ENCODE measurements around the gene IFI27L1. TPM values are rescaled to one million over a fixed set of nuclear protein-coding genes. Genes with fewer than 3 reads are reported as not detected.

Gene IFI27L1
- total and polyA plus RNA-seq, 5 experiments from 2014 or later, result 4.3 to 8.4 (median 6.9) TPM

GRCh38 chr14:94113073-94113472 lies 32.0 kb downstream of the IFI27L1 start:
- no peak for ATAC-seq
- Mint-ChIP-seq H3K27ac (no peak overlapping the region), H3K36me3 (no peaks in the 10 kb centered on the region), H3K9me3 (no peaks in the 10 kb centered on the region), H3K27me3 (peaks cover 11 to 48% (median 23%) of the 10 kb centered on the region in 5 donors), H3K4me3 (no peak overlapping the region), H3K4me1 (peaks cover 0 to 1% (median 0%) of the 10 kb centered on the region in 4 donors)
- no peak for DNase-seq
- POLR2A ChIA-PET, result no interaction called here

- H3K4me3 Mint-ChIP-seq, result no peak overlapping the region
Observed at GRCh38 chr14:94113490-94113889, 32.4 kb downstream of the IFI27L1 start.

DNA sequence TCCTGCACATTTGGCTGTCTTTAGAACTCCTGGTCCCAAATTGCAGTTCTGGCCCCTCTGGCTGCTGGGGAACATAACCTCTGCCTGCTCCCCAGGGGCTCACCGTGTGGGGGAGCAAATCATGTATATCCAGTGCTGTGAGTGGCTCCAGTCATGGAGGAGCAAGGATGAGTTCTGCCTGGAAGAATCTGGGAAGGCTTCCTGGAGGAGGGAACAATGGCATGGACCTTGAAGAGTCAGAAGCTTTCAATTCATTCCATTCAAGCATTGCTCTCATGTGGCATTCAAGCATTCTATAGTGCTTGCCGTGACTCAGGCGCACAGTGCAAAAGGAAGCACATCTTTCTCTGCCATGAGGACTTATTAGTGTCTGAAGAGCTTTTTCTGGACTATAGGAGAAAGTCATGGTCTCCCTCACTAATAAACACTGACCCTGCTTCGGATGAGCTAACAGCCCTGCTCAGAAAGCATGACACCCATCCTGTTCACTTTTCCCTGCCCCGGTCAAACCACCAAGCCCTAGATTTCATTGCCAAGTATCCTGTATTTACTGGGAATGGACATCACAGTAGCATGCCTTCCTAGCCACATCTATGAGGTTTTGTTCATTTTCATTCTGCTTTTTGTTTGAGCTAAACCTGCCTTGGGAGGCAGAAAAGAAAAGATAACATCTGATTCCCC lies 32.9 kb downstream of the IFI27L1 start:
- DNase-seq (no peak), ATAC-seq (no peak)
- POLR2A ChIA-PET, result no interaction called here
- peaks cover 0 to 3% (median 0%) of the 10 kb centered on the region in 9 donors for H3K9me3 Mint-ChIP-seq
- no peak overlapping the region for H3K27ac Mint-ChIP-seq
- no peak overlapping the region for H3K4me3 Mint-ChIP-seq
- no peaks in the 10 kb centered on the region for H3K36me3 Mint-ChIP-seq
- peaks cover 0 to 1% (median 0%) of the 10 kb centered on the region in 4 donors for H3K4me1 Mint-ChIP-seq
- peaks cover 11 to 51% (median 23%) of the 10 kb centered on the region in 5 donors for H3K27me3 Mint-ChIP-seq

More at GRCh38 chr14:94113490-94113889, 32.4 kb downstream of the IFI27L1 start:
- H3K36me3 Mint-ChIP-seq, result no peaks in the 10 kb centered on the region
- DNase-seq (no peak), ATAC-seq (no peak)
- H3K9me3 Mint-ChIP-seq, result peaks cover 0 to under 1% (median 0%) of the 10 kb centered on the region in 9 donors
- H3K27me3 Mint-ChIP-seq, result peaks cover 11 to 51% (median 23%) of the 10 kb centered on the region in 5 donors
- no peak overlapping the region for H3K27ac Mint-ChIP-seq
- H3K4me1 Mint-ChIP-seq, result peaks cover 0 to 1% (median 0%) of the 10 kb centered on the region in 4 donors
- POLR2A ChIA-PET, result no interaction called here

- H3K4me1 Mint-ChIP-seq, result peaks cover 0 to 1% (median 0%) of the 10 kb centered on the region in 4 donors
- no peak for ATAC-seq
- POLR2A ChIA-PET, result no interaction called here
Observed at GRCh38 chr14:94114589-94115057, 33.5 kb downstream of the IFI27L1 start.

GRCh38 chr14:94115058-94115591 lies 34.0 kb downstream of the IFI27L1 start:
- Mint-ChIP-seq H3K4me1 (peaks cover 0 to 1% (median 0%) of the 10 kb centered on the region in 4 donors), H3K4me3 (no peak overlapping the region), H3K27me3 (peaks cover 11 to 51% (median 23%) of the 10 kb centered on the region in 5 donors), H3K9me3 (peaks cover 0 to 11% (median 6%) of the 10 kb centered on the region in 9 donors), H3K36me3 (peaks cover 0 to 8% (median 0%) of the 10 kb centered on the region in 3 donors), H3K27ac (peak overlapping the region in 2 of 10 donors; percentile 25 to 34)
- DNase-seq (no peak), ATAC-seq (no peak)
- POLR2A ChIA-PET, result no interaction called here

More at GRCh38 chr14:94114589-94115057, 33.5 kb downstream of the IFI27L1 start:
- Mint-ChIP-seq H3K4me3 (no peak overlapping the region), H3K27me3 (peaks cover 11 to 51% (median 23%) of the 10 kb centered on the region in 5 donors), H3K36me3 (peaks cover 0 to 3% (median 0%) of the 10 kb centered on the region in 3 donors), H3K27ac (peak overlapping the region in 2 of 10 donors; percentile 6 to 25), H3K9me3 (peaks cover 0 to 6% (median 3%) of the 10 kb centered on the region in 9 donors)
- no peak for DNase-seq

DNA sequence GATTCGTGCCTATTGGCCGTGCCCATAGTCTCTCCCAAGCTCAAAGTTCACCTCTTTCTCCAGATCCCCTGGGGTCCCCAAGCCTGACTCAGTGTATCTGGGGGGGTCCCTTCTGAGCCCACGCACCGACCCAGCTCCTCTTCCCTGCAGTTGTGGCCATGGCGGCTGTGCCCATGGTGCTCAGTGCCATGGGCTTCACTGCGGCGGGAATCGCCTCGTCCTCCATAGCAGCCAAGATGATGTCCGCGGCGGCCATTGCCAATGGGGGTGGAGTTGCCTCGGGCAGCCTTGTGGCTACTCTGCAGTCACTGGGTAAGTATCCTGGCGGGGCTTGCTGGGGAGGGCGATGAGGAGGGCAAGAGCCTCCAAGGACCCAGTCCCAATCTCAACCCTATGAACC lies 34.5 kb downstream of the IFI27L1 start:
- Mint-ChIP-seq H3K27ac (no peak overlapping the region), H3K4me1 (peaks cover 0 to 1% (median 0%) of the 10 kb centered on the region in 4 donors), H3K4me3 (no peak overlapping the region), H3K36me3 (peaks cover 0 to 13% (median 3%) of the 10 kb centered on the region in 3 donors), H3K27me3 (peaks cover 11 to 52% (median 23%) of the 10 kb centered on the region in 5 donors), H3K9me3 (peaks cover 0 to 16% (median 7%) of the 10 kb centered on the region in 9 donors)
- POLR2A ChIA-PET, result no interaction called here
- DNase-seq, result no peak
- ATAC-seq, result no peak

- DNase-seq, result no peak
- POLR2A ChIA-PET, result no interaction called here
- H3K9me3 Mint-ChIP-seq, result peaks cover 0 to 23% (median 12%) of the 10 kb centered on the region in 9 donors
- H3K36me3 Mint-ChIP-seq, result peaks cover 0 to 19% (median 13%) of the 10 kb centered on the region in 3 donors
- ATAC-seq, result no peak
- H3K27me3 Mint-ChIP-seq, result peaks cover 11 to 62% (median 23%) of the 10 kb centered on the region in 5 donors
- H3K4me1 Mint-ChIP-seq, result peaks cover 0 to 1% (median 0%) of the 10 kb centered on the region in 4 donors
- H3K27ac Mint-ChIP-seq, result no peak overlapping the region
- H3K4me3 Mint-ChIP-seq, result no peak overlapping the region
Observed at GRCh38 chr14:94116701-94117100, 35.6 kb downstream of the IFI27L1 start.

DNA sequence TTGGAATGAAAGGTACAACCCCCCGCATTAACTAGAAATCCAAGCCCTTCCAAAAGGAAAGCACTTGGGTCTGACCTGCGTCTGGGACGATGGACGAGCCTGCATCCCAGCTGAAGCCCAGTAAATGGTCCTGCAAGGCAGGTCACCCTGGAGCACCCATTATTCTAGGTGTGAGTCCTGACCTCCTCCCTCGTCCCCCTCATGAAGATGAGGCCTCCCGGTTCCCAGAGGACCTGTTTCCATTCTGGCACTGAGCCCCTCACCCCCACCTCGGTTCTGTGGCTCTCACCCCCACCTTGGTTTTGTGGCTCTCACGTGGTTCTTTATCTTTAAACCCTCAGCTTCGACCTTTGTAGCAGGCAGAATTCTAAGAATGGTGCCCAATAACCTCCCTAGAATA lies 36.7 kb downstream of the IFI27L1 start:
- H3K27ac Mint-ChIP-seq, result peak overlapping the region in 1 of 10 donors; percentile 17
- H3K9me3 Mint-ChIP-seq, result peaks cover 0 to 32% (median 17%) of the 10 kb centered on the region in 9 donors
- H3K4me1 Mint-ChIP-seq, result peaks cover 0 to 1% (median 0%) of the 10 kb centered on the region in 4 donors
- H3K4me3 Mint-ChIP-seq, result no peak overlapping the region
- no peak for DNase-seq
- peaks cover 12 to 62% (median 20%) of the 10 kb centered on the region in 5 donors for H3K27me3 Mint-ChIP-seq
- peaks cover 0 to 25% (median 18%) of the 10 kb centered on the region in 3 donors for H3K36me3 Mint-ChIP-seq
- POLR2A ChIA-PET, result no interaction called here
- ATAC-seq, result no peak

DNA sequence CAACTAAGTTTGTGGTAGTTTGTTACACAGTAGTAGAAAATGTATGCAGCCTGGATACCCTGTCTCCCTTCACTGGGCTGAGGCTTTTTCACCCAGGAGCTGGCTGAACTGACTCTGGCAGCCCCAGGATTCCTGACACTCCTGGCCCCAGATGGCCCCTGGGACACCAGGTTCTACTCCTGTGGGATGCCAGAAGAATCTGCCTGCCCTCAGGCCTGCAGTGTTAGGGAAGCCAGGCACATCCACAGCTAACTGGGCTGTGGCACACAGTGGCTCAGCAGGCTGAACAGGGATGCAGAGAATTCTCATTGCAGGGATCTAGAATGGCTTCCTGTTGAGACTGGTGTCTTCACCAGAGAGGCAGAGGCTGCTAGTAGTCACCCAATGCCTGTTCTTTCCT lies 38.0 kb downstream of the IFI27L1 start:
- H3K36me3 Mint-ChIP-seq, result peaks cover 0 to 30% (median 20%) of the 10 kb centered on the region in 3 donors
- H3K9me3 Mint-ChIP-seq, result peaks cover 0 to 35% (median 19%) of the 10 kb centered on the region in 9 donors
- no peak for DNase-seq
- no peak for ATAC-seq
- peaks cover 12 to 54% (median 18%) of the 10 kb centered on the region in 5 donors for H3K27me3 Mint-ChIP-seq
- no peak overlapping the region for H3K4me3 Mint-ChIP-seq
- POLR2A ChIA-PET, result no interaction called here
- peaks cover 0 to 1% (median 0%) of the 10 kb centered on the region in 4 donors for H3K4me1 Mint-ChIP-seq
- no peak overlapping the region for H3K27ac Mint-ChIP-seq

DNA sequence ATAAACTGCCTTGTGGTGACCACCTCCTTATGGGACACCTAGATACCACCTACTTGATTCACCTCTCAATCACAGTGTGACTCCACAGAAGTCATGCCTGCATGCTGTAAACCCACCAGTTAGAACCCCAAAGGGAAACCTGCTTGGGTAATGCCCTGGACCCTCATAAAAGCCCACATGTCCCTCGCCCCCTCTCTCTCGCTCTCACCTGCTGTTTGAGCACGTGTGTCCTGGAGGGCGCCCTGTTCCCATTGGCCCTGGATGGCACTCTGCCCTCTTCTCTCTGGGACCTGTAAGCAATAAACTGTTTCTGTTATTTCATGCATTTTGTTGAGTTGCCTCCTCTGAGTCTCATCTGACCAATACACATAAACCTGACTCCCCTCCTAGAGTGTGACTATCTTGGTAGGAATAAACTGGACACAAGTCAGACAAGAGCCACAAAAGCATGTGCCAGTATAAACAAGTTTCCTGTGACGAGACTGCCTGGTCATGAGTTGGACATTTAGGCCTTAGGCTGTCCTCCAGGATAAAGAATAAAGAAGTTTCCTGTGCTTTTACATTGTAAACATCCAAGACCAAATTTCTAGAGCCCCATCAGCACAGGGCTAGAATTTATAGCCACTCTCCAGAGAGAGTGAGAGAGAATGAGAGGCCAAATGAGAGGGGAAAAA lies 39.7 kb downstream of the IFI27L1 start:
- Mint-ChIP-seq H3K27ac (no peak overlapping the region), H3K4me3 (no peak overlapping the region), H3K27me3 (peaks cover 7 to 36% (median 12%) of the 10 kb centered on the region in 5 donors), H3K4me1 (no peaks in the 10 kb centered on the region), H3K36me3 (peaks cover 0 to 30% (median 20%) of the 10 kb centered on the region in 3 donors), H3K9me3 (peaks cover 0 to 35% (median 19%) of the 10 kb centered on the region in 9 donors)
- POLR2A ChIA-PET, result no interaction called here
- DNase-seq (no peak), ATAC-seq (no peak)

DNA sequence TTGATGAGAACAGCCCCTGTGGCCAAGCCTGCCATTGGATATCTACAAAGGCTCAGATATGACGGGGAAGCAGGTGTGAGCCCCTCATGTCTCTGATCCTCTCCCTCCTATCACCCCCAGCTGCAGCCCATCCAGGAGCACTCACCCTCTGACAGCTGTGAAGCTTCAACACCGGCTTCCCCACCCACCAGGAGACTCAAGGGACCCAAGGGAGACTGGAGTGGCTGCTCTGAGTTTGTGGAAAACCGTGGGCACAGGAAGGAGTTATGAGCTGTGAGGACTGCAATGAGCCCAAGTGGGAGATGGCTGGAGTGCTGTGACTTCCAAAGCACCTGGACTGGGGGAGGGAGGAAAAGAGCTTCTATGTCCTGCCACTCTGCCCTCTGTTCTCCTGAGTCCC lies 40.4 kb downstream of the IFI27L1 start:
- DNase-seq (no peak), ATAC-seq (no peak)
- POLR2A ChIA-PET, result no interaction called here
- Mint-ChIP-seq H3K9me3 (peaks cover 0 to 35% (median 19%) of the 10 kb centered on the region in 9 donors), H3K4me1 (peaks cover 0 to 2% (median 0%) of the 10 kb centered on the region in 4 donors), H3K4me3 (no peak overlapping the region), H3K27ac (no peak overlapping the region), H3K27me3 (peaks cover 4 to 29% (median 10%) of the 10 kb centered on the region in 5 donors), H3K36me3 (peaks cover 0 to 30% (median 20%) of the 10 kb centered on the region in 3 donors)

- Mint-ChIP-seq H3K4me3 (no peak overlapping the region), H3K27me3 (peaks cover 0 to 20% (median 6%) of the 10 kb centered on the region in 5 donors), H3K36me3 (peaks cover 2 to 30% (median 24%) of the 10 kb centered on the region in 3 donors), H3K27ac (no peak overlapping the region), H3K4me1 (peaks cover 0 to 3% (median 0%) of the 10 kb centered on the region in 4 donors), H3K9me3 (peaks cover 0 to 35% (median 19%) of the 10 kb centered on the region in 9 donors)
- DNase-seq (no peak), ATAC-seq (no peak)
- POLR2A ChIA-PET, result no interaction called here
Observed at GRCh38 chr14:94122438-94122837, 41.3 kb downstream of the IFI27L1 start.
